ENCODE results near the gene RBM7.

Gene RBM7, protein sequence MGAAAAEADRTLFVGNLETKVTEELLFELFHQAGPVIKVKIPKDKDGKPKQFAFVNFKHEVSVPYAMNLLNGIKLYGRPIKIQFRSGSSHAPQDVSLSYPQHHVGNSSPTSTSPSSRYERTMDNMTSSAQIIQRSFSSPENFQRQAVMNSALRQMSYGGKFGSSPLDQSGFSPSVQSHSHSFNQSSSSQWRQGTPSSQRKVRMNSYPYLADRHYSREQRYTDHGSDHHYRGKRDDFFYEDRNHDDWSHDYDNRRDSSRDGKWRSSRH

DNA sequence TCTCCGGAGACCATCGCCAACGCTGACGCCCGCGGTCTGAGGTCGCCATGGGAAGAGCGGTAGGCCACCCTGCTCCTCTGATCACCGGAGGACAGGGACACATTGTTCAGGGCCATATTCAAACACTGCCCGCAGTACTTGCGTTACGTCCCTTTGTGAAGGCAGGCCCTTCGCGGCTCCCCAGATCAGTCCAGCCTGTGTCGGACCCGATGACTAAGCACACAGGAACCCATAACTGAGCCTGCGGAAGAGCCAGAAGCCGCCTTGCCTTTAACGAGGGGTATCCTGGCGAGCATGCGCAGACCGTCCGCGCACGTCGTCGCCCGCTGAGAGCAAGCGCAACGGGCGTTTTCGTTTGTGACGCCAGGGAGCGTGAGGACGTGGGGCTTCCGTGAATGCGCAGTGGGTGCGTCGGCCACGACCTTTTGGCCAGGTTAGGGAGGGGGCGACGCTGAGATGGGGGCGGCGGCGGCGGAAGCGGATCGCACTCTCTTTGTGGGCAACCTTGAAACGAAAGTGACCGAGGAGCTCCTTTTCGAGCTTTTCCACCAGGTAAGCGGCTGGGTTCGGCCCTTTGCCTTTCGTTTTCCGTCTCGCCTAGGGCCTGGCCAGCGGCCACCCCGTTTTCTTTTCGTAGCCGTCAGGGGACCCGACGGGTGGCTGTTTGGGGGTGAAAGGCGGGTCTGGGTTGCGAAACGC, at the start of gene RBM7, which contains the start of gene C11orf71:
Gene RBM7 (plus strand): TSS at position 451 of the 699 bp plus-strand sequence. CDS start 6 bp downstream, at position 457.
Gene C11orf71 (minus strand): TSS at position 296 of the 699 bp plus-strand sequence. CDS start 180 bp downstream, at position 116.
- peak; percentile 94 to 96 (median 96) for DNase-seq (ENCODE audit: low read depth in 3 of 3)

DNA sequence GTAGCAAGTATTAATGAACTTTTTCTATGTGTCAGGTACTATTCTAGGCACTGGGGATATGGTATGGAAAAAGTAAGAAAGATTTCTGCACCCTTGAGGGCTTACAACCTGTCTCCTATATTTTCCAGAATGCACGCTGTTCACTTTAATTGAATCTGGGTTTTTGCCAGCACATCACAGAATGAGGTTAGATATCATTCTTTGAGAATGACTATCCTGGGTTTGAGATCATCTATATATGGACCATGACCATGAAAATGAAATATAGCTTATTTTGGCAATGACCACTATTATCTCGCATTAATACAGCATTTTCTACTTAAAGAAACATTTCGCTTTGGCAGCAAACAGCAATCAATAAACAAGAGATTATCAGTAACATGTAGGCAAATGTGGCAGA, 47.0 kb upstream of the RBM7 start:
- DNase-seq (ENCODE audit: low read depth in 3 of 3), result no peak

DNA sequence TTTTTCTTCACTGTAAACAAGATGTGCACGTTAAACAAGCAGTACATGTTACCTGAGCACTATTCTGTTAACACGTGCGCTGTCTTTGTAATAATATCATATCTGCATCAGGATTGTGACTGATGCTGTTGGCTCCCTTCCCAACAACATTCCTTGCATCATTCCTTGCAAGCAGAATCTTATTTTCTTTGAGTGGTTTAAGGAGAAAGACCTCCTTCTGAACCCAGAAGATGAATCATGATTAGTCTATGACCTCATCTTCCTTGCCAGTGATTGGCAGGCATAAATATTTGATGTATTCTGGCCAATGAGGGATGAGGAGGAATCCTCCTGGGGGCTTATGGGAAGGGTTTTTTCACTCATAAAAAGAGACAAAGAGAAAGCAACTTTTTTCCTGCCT, 46.4 kb upstream of the RBM7 start:
- no peak for DNase-seq (ENCODE audit: low read depth in 3 of 3)

DNA sequence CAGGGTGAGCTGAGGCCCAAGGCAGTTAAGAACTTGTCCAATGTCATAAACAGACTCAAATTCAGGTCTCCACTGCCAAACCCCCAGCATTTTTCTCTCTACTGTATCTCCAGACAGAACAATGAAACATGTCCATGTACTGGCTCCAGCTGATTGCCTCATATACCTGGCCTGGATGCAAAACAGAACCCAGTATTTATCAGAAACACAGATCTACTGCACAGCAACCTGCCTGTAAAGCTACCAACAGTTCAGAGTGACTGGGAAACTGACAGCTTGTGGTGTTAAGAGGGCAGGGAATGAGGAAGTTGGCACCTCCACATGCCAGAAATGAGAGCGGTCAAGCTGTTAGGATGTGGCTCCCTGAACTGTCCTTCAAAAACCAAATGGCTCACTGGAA, 41.8 kb upstream of the RBM7 start:
- DNase-seq (ENCODE audit: low read depth in 3 of 3), result no peak

DNA sequence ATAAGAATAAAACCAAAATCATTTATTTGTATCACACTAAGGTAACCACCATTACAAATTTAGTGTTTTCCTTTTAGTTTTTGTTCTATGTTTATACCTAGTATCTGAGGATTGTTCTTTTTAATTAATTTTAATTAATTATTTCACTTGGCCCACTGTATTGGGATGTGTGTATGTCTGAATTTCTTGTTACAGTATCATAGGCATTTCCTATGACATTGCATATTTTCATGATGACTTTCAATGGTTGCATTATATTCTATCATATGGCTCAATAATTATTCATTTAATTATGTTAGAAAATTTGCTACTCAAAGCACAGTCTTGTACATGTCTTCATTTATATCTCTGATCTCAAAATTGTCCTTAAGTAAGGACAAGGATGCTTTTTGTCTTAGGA, 41.1 kb upstream of the RBM7 start:
- DNase-seq (ENCODE audit: low read depth in 3 of 3), result no peak

DNA sequence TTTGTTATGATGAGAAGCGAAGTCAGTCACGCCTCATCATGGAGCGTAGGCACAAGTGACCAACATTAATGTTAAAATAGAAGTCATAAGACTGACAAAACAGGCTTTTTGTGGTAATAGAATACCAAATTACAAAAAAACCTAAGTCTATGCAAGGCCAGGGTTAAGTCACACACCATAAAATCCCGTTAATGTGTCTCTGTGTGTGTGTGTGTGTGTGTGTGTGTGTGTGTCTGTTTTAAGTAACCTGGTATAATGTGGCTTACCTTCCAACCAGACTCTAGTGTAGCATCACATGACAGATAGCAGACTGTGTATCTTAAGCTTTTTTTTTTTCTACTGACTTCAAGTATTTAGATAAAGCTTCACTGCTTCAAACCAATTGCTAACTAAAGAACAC, 38.1 kb upstream of the RBM7 start:
- no peak for DNase-seq (ENCODE audit: low read depth in 3 of 3)

DNA sequence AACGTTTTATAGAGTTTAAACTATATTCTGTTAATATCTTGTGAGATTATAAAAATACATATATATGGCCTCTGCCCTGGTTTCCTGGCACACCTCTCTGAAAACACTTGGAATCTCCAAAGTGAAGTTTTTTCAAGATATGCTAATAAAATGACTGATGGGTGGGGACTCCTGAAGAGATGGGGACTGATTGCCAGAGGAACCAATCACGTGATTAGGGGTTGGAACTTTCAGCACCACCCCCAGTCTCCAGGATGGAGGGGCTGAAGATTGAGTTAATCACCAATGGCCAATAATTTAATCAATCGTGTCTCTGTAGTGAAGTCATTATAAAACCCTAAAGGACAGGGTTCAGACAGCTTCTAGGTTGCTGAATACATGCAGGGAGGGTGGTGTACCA, 37.5 kb upstream of the RBM7 start:
- DNase-seq (ENCODE audit: low read depth in 3 of 3), result no peak

DNA sequence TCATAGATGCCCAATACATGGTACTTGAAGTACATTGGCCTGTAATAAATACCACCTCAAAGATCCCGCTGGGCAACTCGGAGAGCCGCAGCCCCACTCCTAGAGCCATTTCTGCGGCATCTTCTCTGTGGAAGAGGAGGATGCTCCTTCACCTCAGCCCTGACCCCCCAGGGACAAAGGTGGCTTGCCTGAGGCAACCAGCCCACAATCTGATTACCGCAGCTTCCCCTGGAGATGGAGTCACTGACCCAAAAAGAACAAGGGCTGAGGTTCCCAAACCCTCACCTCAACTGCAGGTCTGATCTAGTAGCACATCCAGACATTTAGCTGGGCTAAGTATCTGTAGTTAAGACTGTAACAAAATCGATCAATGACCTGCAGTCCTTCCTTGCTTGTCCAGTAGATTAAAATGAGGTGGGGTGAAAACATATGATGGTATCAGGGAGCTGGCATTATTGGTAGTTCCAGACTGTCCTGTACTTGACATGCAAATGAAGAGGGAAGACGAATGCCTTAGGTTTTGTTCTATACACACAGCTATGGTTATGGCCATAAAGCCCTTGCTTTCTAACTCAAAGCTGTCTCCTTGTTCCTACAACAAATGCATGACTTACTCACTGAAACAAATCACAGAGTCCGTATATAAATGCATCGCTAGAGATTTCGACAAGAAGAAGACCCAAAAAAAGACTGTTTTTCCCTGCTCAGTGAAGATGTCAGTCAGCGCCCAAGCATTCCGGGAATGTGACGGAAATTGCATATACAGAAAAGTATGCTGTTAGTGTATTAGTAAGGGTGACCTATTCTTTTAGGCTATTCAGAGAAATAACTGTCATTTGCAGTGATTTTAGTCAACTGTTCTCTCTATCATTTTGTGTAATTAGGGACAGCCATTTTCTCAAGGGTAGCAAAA, 33.9 kb upstream of the RBM7 start:
- DNase-seq (ENCODE audit: low read depth in 3 of 3), result no peak

DNA sequence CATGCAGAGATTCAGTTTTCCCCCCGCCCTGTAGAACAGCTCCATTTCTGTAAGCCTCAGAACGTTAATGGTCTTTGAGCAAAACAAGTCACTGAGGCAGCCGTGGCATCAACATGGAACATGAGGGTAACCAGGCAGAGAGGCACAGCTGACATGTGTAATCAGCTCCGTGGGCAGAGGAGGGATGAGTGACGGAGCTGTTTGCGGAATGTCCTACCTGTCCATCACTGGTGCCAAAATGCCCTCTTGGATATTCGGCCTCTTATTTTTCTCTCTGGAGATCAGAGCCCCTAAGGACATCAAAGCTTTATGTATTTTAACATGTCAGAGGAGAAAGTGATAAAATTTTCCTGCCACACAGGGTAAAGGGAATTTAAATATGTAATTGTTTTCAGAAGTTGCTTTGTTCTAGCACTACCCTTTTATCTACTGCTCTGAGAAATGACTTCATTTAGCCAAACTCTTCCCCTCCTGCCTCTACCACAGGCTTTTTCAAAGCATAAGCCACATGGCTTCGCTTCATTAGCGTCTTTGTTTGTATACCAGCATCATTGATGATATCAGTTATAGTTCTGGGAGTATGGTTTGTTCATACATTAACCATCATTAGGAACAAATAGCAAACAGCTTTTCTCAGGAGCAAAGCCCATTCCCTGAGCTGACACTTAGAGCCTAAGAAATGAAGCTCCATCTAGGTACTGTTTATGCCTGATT, 33.1 kb upstream of the RBM7 start:
- no peak for DNase-seq (ENCODE audit: low read depth in 3 of 3)

DNA sequence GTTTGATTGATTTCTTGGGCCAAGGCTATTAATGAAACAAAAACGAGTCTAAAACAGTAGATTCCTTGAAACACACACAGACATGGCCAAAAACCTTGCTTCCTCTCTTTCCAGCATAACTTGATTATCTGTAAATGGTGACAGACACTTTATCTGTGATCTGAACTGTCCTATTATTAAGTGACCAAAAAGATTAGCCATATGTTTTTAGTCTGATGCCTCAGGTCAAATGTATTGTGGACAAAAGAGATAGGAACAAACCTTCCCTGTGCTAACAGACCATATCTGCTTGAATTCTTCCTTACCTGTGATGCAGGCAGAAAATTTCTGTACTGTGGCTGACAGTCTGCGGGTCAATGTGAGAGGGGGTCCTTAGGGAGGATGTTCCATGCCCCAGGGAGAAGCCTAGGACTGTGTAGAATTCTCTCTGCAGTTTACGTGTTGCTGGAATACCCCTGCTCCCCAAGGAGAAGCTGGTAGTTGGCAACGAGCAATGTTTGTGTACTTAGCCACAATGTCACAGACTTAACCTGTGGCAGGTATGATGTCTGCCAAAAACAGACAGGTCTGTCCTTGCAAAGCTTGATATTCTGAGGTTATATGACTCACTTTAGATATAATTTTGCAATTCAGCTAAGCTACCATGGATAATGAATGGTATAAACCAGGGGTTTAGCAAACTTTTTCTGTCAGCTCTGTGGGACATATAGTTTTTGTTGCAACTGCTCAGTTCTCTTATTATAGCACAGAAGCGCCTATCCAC, 31.4 kb upstream of the RBM7 start:
- DNase-seq (ENCODE audit: low read depth in 3 of 3), result no peak

DNA sequence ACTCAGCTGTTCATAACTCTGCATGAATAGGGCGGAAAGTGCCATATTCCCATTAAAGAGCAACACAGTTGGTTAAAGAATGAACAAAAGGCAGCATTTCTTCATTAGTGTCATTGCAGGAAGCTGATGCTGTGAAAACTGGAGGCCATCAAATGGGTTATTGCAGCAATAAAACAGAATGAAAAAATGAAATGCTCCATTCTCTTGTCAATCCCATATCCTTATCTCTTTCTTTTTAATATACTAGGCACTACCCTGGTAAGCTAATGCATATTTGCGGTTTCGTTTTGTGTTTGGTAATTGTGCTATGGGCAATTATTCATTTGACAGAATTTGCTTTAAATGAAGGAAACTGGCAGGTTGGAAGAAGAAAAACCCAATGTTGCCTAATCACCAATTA, 25.4 kb upstream of the RBM7 start:
- DNase-seq (ENCODE audit: low read depth in 3 of 3), result no peak

DNA sequence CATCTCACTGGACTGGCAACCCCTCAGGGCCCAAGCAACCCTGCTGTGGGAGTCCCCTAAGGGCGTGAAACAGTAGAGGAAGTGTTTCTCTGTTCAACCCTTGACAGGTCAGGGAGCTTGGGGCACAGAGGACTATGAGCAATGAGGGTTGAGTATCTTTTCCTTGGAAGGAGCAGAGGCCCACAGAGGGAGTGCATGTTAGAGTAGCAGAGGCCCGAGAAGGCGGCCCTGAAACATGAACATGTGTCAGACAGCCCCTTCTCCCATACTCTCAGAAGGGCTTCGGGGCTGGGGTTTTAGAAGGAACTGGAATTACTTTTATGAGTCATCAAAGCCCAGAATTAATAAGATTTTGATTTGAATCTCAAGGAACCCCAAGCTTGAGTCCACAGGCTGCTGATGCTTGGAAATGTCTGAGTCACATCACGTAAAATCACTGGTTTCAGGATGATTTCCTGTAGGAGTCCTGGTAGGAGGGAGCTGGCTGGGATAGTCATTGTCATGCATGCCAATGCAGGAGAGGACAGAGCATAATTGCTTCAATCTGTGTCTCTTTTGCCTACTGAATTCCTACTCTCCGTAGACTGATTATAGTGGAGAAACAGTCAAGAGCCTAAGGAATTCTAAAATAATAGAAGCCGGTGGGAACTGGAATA, 22.7 kb upstream of the RBM7 start:
- DNase-seq (ENCODE audit: low read depth in 3 of 3), result no peak

DNA sequence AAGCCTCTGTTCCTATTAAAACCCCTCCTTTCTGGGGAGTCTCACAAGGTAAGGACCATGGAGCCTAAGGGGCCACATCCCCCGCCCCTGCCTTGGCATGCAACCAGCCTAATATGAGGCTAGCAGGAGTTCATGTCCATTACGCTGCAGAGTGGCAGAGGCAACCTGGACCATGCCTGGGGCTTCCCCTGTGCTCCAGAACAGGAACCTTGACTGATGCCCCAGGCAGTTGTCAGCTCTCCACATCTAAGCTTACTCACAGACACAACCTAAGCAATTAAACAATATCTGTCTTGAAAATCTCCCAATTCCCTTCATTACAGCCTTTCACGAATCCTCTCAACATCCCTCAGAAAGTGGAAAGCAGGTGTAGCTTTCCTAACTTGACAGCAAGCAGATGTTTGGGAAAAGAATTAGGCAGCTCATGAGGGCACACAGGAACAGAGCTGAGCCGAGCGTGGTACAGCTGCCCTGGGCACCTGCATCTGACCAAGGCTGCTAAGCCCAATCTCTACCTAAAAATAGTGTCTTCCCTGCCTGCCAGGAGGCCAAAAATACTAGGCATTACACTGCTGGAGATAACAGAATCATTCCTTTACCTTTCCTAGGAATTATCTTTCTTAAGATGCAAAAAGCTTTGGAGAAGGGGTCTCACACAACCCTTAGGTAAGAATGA, 20.9 kb upstream of the RBM7 start:
- DNase-seq (ENCODE audit: low read depth in 3 of 3), result no peak

DNA sequence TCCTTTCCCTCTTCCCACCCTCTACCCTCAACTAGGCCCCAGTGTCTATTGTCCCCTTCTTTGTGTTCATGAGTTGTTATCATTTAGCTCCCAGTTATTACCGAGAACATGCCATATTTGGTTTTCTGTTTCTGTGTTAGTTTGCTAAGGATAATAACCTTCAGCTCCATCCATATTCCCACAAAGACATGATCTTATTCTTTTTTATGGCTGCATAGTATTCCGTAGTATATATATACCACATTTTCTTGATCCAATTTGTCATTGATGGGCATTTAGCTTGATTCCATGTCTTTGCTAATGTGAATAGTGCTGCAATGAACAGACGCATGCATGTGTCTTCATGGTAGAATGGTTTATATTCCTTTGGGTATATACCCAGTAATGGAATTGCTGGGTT, 18.0 kb upstream of the RBM7 start:
- DNase-seq (ENCODE audit: low read depth in 3 of 3), result no peak

DNA sequence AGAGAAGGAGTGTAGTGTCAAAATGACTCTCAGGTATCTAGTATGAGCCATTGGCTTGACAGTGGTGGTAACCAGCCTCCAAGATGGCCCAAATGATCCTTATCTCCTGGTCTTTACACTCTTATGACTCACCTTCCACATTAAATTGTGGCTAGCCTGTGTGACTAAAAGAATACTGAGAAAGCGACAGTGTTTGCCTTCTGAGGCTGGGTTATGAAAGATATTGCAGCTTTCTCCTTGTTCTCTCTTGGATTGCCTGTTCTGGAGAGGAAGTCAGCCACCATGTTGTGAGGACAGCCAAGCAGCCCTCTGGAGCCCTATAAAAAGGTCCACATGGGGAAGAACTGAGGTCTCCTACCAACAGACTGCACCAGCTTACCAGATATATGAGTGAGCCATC, 16.0 kb upstream of the RBM7 start:
- no peak for DNase-seq (ENCODE audit: low read depth in 3 of 3)

DNA sequence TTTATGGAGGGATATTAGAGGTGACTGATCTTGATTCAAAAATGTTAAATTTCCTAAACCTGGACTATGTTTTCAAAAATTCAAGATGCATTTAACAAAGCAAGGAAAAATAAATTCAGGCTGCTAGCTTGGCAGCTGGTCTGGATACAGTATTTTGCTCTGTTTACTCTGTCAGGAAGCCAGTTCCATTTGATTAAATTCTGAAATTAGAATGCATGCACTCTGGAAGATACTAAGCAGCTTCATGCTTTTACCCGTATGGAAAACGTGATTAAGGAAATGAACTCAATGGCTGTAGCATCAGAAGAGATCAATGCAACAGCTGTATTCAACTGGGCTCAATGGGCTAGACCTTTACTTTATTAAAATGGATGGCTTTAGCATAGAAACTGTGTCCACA, 14.3 kb upstream of the RBM7 start:
- no peak for DNase-seq (ENCODE audit: low read depth in 3 of 3)

DNA sequence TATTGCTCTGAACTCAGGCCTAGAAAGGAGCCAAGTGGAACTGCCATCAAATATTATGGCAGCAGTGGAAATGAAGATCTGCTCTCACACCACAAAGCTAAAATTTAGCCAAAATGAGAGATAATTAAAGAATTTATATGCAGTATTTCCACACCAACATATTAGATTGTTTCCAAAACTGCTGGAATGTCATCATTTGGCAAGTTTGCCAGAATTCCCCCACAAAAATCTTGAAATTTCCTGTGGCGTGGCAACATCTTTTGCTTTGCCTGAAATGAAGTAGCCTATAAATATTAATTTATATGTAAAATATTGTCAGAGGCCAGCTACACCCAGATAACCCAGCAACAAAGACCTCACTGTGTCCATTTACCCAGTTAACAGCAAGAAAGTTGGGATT, 13.9 kb upstream of the RBM7 start:
- no peak for DNase-seq (ENCODE audit: low read depth in 3 of 3)

DNA sequence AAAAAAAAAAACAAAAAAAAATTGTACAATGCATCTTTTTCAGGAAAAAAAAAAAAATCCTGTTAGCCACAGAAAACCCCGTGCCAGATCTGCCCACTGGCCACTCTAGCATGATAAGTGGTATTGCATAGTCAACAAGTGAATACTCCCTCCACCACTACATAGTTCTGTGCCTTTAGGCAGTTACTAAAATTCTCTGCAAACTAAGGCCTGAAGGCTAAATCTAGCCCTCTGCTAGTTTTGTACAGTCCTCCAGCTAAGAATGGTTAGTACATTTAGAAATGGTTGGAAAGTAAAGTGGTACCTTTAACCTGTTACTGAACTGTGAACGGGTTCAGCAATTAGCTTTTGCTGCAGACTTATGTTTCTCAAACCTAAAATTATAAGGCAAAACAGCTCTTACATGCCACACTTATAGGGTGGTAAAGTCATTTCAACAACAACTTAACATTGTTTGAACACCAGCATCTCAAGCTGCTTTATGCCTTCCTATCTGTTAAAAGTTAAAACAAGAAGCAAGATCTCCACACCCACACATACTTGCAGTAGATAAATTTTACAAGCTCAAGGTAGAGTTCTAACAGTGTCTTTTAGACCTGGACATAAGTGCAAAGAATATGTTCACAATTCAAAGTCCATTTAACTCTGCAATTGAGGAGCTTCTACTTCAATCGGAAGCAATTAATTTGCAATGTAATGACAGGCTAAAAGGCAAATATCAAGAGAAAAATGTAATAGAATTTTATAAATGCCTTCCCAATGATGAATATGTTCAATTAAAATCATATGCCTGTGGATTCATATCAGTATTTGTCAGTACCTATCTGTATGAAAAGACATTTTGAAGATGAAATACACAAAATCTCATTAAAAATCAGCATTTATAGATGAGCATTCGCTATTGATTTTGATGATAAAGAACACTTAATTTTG, 7.5 kb upstream of the RBM7 start:
- no peak for DNase-seq (ENCODE audit: low read depth in 3 of 3)

DNA sequence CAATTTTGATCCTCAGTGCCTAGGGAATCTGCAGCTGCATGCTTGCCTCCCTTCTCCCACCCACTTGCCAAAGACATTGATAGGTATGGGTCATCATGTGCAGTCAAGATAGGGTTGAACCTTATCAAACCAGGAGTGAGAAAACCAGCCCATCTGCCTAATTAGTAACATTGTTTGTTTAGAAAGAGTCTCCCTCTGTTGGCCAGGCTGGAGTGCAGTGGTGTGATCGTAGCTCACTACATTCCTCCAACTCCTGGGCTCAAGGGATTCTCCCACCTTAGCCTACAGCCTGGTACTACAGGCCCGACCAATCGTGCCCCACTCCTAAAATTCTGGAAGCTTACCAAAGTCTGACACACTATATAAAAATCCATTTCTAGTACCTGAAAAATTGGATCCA, 4.7 kb upstream of the RBM7 start:
- DNase-seq (ENCODE audit: low read depth in 3 of 3), result no peak
